K562 (cell line): Measurements from ENCODE around the gene INHA. TPM values are rescaled to one million over a fixed set of nuclear protein-coding genes. Genes with fewer than 3 reads are reported as not detected.

Experiments
- HDAC6 ChIP-seq: IDR thresholded peaks from 2 replicates; pipeline ENCODE4 v1.6.1; 2012; ENCODE audit warnings: low read depth, mild to moderate bottlenecking, control low read depth, inconsistent platforms, low read length, moderate library complexity
- KLF1 ChIP-seq: fragments of 450-650 bp; IDR thresholded peaks from 2 replicates; pipeline ENCODE4 v1.6.1; 2016; ENCODE audit warnings: missing genetic modification characterization, missing compliant biosample characterization
- KLF6 ChIP-seq: fragments of 250-450 bp; sonication (Bioruptor Pico); IDR thresholded peaks from 2 replicates; pipeline ENCODE4 v1.4.0; 2020; ENCODE audit warnings: mild to moderate bottlenecking, moderate library complexity, borderline replicate concordance
- MITF ChIP-seq: IDR thresholded peaks from 2 replicates; pipeline ENCODE4 v1.6.1; 2014; ENCODE audit warnings: antibody characterized with exemption
- NR3C1 ChIP-seq: sonication (generic); formaldehyde crosslinking; IDR thresholded peaks from 2 replicates; pipeline ENCODE4 v1.8.1; 2022; ENCODE audit warnings: missing genetic modification reagents
- SFPQ ChIP-seq: fragments of 200-400 bp; formaldehyde crosslinking; IDR thresholded peaks from 2 replicates; pipeline ENCODE4 v1.6.1; 2017; ENCODE audit warnings: mild to moderate bottlenecking, low read depth, low read length, moderate library complexity
- SMAD4 ChIP-seq: fragments of 250-450 bp; sonication (Bioruptor Pico); conservative IDR thresholded peaks from 2 replicates; pipeline ENCODE4 v1.8.0; 2021; ENCODE audit warnings: inconsistent platforms, mild to moderate bottlenecking, moderate library complexity
- STAT5B ChIP-seq: fragments of 250-450 bp; sonication (Bioruptor Pico); IDR thresholded peaks from 2 replicates; pipeline ENCODE4 v1.8.0; 2021; ENCODE audit warnings: mild to moderate bottlenecking, inconsistent platforms
- TAF9B ChIP-seq: fragments of 450-650 bp; IDR thresholded peaks from 2 replicates; pipeline ENCODE4 v1.6.1; 2018; ENCODE audit warnings: mild to moderate bottlenecking; ENCODE audit not compliant: partially characterized antibody
- XRCC4 ChIP-seq: IDR thresholded peaks from one replicate; pipeline ENCODE4 v1.6.1; 2011; ENCODE audit not compliant: insufficient read depth, insufficient read length; ENCODE audit errors: extremely low read depth
- ZFPM2 ChIP-seq: fragments of 250-450 bp; sonication (Bioruptor Pico); IDR thresholded peaks from 2 replicates; pipeline ENCODE4 v1.5.1; 2022; ENCODE audit warnings: mild to moderate bottlenecking
- ZNF165 ChIP-seq: fragments of 250-450 bp; sonication (Bioruptor Pico); IDR thresholded peaks from 2 replicates; pipeline ENCODE4 v1.4.0; 2020; ENCODE audit warnings: borderline replicate concordance
- ZNF764 ChIP-seq: fragments of 250-450 bp; sonication (Bioruptor Pico); IDR thresholded peaks from 2 replicates; pipeline ENCODE4 v1.4.0; 2020; ENCODE audit warnings: low read depth, mild to moderate bottlenecking, moderate library complexity
- polyA plus RNA-seq, 8 experiments: library from polyadenylated mRNA; depleted of rRNA in 4 of 8; stranded (reverse) in 5 of 8; unstranded in 3 of 8; fragments of >200 nt; fragmentation: Nextera tagmentation in 2 of 8; fragmentation: Illumina TruSeq in 1 of 8; extraction: Ambion mirVana in 2 of 8; extraction: Trizol in 1 of 8; gene quantifications; 2 replicates each; pipeline versions ENCODE4 v1.2.1 to v1.2.3, GENCODE V29; 2011 to 2014; ENCODE audit warnings: inconsistent platforms in 1 of 8, missing spikeins in 1 of 8
- total RNA-seq, 7 experiments: library from RNA; depleted of rRNA in 6 of 7; stranded (reverse); fragments of >200 nt in 6 of 7; fragmentation: Illumina TruSeq in 2 of 7; extraction: Trizol in 2 of 7; gene quantifications; 2 replicates each; pipeline versions ENCODE4 v1.2.1 to v1.2.3, GENCODE V29; 2011 to 2021; ENCODE audit warnings: low replicate concordance in 1 of 7
- TF ChIP-seq, protein P1 (sequence below): fragments of 450-650 bp; IDR thresholded peaks from 2 replicates; pipeline ENCODE4 v1.6.1; 2017; ENCODE audit warnings: antibody characterized with exemption, mild to moderate bottlenecking
- TF ChIP-seq, protein P2 (sequence below): fragments of 250-450 bp; sonication (Bioruptor Pico); IDR thresholded peaks from 2 replicates; pipeline ENCODE4 v1.8.0; 2021; ENCODE audit warnings: borderline replicate concordance, mild to moderate bottlenecking, moderate library complexity; ENCODE audit not compliant: poor library complexity, severe bottlenecking
- TF ChIP-seq, protein P3 (sequence below): fragments of 150-350 bp; conservative IDR thresholded peaks from 2 replicates; pipeline ENCODE4 v1.6.1; 2014; ENCODE audit warnings: low read length

Gene INHA
- total and polyA plus RNA-seq, 9 of the 15 experiments (the other 6 are each of a cell fraction or from before 2014, with no cell fraction given) = 0.07 to 1.9 (median 0.40) TPM

DNA sequence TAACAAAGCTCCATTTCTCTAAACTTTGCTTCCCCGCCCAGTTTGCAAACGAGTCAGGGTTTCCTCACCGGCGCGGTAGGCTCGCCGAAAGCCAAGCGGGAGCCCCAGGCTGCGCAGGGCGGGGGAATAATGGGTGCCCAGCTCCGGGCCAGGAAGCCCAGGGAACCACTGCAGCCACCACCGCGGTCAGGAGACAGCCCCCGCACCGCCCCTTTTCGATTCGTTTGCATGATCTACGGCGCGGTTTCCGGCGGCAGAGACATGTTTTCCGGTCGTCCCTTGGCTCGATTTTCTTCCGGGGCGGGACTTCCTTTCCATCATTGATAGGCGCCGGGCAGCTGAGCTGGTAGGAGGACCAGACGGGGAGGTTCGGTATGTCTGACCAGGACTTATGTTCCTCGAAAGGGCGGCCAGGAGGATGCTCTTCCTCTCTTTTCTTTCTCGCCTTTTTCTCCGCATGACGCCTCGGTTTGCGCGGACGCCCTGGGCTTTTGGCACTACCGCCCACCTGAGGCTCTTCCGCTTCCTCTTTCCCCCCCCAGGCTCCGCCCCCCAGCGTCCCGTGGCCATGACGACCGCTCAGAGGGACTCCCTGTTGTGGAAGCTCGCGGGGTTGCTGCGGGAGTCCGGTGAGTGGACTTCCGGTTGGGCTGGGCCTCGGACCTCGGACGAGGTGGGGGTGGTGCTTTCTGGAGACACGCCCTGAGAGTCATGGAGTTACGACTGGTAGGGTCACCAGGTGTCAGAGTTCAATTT lies 25.6 kb downstream of the INHA start, which contains the start of gene STK11IP (continued):
- no peak for TF ChIP-seq KLF6 (CRISPR knock-in tag)
- TF ChIP-seq XRCC4 = no peak
- 0 out of 2 replicates have a peak, but pooled peaks have one; percentile 15 for TF ChIP-seq MITF
- TF ChIP-seq TAF9B = peak; percentile 72
- TF ChIP-seq STAT5B = no peak
- TF ChIP-seq, protein P1, sequence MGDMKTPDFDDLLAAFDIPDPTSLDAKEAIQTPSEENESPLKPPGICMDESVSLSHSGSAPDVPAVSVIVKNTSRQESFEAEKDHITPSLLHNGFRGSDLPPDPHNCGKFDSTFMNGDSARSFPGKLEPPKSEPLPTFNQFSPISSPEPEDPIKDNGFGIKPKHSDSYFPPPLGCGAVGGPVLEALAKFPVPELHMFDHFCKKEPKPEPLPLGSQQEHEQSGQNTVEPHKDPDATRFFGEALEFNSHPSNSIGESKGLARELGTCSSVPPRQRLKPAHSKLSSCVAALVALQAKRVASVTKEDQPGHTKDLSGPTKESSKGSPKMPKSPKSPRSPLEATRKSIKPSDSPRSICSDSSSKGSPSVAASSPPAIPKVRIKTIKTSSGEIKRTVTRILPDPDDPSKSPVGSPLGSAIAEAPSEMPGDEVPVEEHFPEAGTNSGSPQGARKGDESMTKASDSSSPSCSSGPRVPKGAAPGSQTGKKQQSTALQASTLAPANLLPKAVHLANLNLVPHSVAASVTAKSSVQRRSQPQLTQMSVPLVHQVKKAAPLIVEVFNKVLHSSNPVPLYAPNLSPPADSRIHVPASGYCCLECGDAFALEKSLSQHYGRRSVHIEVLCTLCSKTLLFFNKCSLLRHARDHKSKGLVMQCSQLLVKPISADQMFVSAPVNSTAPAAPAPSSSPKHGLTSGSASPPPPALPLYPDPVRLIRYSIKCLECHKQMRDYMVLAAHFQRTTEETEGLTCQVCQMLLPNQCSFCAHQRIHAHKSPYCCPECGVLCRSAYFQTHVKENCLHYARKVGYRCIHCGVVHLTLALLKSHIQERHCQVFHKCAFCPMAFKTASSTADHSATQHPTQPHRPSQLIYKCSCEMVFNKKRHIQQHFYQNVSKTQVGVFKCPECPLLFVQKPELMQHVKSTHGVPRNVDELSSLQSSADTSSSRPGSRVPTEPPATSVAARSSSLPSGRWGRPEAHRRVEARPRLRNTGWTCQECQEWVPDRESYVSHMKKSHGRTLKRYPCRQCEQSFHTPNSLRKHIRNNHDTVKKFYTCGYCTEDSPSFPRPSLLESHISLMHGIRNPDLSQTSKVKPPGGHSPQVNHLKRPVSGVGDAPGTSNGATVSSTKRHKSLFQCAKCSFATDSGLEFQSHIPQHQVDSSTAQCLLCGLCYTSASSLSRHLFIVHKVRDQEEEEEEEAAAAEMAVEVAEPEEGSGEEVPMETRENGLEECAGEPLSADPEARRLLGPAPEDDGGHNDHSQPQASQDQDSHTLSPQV = no peak
- no peak for TF ChIP-seq HDAC6
- TF ChIP-seq ZNF764 (CRISPR knock-in tag) = no peak
- 0 out of 2 replicates have a peak, but pooled peaks have one; percentile 23 for TF ChIP-seq SMAD4 (CRISPR knock-in tag)
- no peak for TF ChIP-seq ZNF165
- TF ChIP-seq KLF1 (tag) = peak; percentile 48; the same call in 1 of the 2 replicates
- TF ChIP-seq SFPQ = no peak
- TF ChIP-seq NR3C1 = no peak
- TF ChIP-seq ZFPM2 (CRISPR knock-in tag) = no peak
- TF ChIP-seq, protein P2, sequence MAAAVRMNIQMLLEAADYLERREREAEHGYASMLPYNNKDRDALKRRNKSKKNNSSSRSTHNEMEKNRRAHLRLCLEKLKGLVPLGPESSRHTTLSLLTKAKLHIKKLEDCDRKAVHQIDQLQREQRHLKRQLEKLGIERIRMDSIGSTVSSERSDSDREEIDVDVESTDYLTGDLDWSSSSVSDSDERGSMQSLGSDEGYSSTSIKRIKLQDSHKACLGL = no peak
- TF ChIP-seq, protein P3, sequence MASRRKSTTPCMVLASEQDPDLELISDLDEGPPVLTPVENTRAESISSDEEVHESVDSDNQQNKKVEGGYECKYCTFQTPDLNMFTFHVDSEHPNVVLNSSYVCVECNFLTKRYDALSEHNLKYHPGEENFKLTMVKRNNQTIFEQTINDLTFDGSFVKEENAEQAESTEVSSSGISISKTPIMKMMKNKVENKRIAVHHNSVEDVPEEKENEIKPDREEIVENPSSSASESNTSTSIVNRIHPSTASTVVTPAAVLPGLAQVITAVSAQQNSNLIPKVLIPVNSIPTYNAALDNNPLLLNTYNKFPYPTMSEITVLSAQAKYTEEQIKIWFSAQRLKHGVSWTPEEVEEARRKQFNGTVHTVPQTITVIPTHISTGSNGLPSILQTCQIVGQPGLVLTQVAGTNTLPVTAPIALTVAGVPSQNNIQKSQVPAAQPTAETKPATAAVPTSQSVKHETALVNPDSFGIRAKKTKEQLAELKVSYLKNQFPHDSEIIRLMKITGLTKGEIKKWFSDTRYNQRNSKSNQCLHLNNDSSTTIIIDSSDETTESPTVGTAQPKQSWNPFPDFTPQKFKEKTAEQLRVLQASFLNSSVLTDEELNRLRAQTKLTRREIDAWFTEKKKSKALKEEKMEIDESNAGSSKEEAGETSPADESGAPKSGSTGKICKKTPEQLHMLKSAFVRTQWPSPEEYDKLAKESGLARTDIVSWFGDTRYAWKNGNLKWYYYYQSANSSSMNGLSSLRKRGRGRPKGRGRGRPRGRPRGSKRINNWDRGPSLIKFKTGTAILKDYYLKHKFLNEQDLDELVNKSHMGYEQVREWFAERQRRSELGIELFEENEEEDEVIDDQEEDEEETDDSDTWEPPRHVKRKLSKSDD = no peak
